HepG2 (cell line): Measurements from ENCODE around the gene ASB5.

Experiments used
- NFYC ChIP-seq: IDR thresholded peaks from 2 replicates; pipeline ENCODE4 v1.6.1; 2016; ENCODE audit warnings: missing genetic modification reagents, missing compliant biosample characterization
- TF ChIP-seq, protein P1 (sequence below): sonication (generic); formaldehyde crosslinking; IDR thresholded peaks from 2 replicates; pipeline ENCODE4 v1.8.1; 2023; ENCODE audit warnings: mild to moderate bottlenecking, missing genetic modification reagents

DNA sequence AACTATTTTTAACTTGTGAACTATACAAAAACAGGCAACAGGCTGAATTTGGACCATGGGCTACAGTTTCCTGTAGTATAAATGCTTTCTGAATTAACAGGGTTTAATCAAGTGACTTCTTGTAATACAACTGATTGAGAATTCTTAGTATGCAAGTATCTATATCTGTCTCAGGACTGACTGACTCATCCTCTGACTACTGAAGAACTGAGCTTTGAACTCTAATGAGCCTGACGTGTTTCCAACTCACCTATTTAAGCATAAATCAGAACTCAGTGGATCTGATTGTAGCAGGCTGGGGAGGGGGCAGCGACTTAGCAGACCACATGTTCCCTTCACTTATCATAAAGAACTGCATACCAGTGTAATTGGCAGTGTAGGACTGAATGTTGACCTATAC is 81.4 kb downstream of the ASB5 start:
- no peak for TF ChIP-seq NFYC (CRISPR knock-in tag)
- TF ChIP-seq, protein P1, sequence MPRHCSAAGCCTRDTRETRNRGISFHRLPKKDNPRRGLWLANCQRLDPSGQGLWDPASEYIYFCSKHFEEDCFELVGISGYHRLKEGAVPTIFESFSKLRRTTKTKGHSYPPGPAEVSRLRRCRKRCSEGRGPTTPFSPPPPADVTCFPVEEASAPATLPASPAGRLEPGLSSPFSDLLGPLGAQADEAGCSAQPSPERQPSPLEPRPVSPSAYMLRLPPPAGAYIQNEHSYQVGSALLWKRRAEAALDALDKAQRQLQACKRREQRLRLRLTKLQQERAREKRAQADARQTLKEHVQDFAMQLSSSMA (CRISPR knock-in tag) = no peak
